HG02870 (cell line): Measurements from ENCODE around the gene RNF225.

Source experiments
- ATAC-seq: cut with Tn5 transposase; IDR thresholded peaks from one replicate; pipeline ENCODE4 v1.9.1; 2021; ENCODE audit warnings: mild to moderate bottlenecking, moderate library complexity; ENCODE audit not compliant: unreplicated experiment

RNF225 gene

DNA sequence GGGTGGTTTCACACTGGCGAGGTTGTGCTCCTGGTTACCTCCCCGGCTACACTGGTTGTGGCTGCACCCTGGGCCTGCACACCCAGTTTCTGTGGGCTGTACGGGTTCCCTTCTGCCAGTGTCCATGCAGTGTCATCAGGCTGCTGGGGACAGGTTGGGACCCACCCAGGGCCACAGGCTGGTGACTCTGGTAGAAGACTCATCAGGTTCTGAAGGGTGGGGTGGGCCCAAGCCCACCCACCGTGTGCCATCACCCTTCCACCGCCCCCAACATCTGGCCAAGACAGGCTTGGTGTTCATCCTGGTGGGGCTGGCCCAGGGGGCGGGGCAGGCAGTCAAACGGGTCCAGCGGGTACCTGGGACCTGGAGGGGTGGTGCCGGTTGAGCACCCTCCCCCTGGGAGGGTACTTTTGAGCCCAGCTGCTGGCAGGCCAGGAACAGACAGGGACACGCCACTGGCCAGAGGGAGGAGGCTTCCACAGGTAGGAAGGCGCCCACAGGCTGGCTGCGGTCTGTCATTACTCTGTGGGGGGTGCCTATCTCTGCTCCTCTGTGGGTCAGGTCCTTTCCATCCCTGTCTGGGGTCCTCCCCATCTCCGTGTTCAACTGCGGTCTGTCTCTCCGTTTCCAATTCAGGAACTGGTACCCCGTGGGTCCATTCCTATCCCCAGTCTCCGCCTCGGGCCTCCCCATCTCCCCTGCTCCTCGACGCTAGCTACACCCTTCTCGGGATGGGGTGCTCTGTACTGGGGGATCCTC, at the start of gene RNF225:
Gene RNF225 (plus strand): TSS at position 437 of the 759 bp plus-strand sequence. CDS start 434 bp downstream, outside the sequence.
- ATAC-seq: no peak

- peak; percentile 82 for ATAC-seq
Measured at GRCh38 chr19:58346961-58347929, 48.2 kb upstream of the RNF225 start.

DNA sequence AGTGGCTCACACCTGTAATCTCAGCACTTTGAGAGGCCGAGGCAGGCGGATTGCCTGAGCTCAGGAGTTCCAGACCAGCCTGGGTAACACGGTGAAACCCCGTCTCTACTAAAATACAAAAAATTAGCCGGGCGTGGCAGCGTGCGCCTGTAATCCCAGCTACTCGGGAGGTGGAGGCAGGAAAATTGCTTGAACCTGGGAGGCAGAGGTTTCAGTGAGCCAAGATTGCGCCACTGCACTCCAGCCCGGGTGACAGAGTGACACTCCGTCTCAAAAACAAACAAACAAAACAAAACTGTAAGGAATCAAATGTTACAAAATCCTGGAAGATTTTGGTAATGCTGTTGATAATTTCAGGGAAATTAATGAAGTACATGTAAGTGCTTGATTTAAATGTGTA, 47.4 kb upstream of the RNF225 start:
- ATAC-seq: peak; percentile 9

GRCh38 chr19:58349590-58349989, 45.9 kb upstream of the RNF225 start:
- ATAC-seq: no peak

GRCh38 chr19:58350001-58350861, 45.2 kb upstream of the RNF225 start:
- ATAC-seq: no peak

GRCh38 chr19:58350871-58351557, 44.4 kb upstream of the RNF225 start:
- no peak for ATAC-seq

DNA sequence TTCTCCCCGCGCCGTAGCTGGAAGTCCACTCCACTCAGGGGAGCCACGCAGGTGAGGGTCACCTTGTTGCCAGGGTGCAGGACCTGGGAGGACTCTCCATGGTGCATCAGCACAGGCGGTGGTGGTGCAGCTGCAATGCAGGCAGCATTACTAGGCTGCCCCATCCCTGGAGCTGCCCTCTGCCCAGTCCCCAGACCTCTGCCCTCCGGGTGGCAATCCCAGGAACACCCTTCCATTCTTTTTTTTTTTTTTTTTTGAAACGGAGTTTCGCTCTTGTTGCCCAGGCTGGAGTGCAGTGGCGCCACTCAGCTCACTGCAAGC, 43.9 kb upstream of the RNF225 start:
- no peak for ATAC-seq

DNA sequence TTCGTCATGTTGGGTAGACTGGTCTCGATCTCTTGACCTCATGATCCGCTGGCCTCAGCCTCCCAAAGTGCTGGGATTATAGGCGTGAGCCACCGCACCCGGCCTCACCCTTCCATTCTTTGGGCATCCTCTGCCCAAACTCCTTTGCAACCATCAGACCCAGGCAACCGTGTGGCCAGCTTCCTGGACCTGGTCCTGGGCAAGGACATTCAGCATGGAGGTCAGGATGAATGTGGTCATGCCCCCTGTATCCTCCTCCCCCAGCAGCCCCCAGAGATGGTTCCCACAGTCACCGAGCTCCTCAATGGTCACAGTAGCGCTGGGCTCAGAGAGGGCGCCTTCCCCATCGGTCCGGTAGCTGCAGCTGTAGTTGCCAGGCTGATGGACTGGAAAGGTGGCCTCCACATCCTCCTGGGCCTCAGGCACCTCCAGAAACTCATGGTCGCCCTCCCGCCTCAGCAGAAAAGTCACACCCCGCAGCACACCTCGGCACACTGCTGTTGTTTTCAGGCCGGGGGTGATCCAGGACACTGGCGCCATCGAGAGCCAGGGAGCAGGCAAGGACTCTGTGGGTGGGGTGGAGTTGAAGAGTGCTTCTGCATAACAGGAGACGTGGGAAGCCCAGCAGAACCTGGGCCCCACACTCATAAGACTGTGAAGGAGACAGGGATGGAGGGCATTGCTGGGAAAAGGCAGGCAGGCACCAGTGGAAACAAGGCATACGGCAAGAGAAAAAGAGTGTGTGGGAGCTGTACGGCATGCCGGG, 43.3 kb upstream of the RNF225 start:
- no peak for ATAC-seq

DNA sequence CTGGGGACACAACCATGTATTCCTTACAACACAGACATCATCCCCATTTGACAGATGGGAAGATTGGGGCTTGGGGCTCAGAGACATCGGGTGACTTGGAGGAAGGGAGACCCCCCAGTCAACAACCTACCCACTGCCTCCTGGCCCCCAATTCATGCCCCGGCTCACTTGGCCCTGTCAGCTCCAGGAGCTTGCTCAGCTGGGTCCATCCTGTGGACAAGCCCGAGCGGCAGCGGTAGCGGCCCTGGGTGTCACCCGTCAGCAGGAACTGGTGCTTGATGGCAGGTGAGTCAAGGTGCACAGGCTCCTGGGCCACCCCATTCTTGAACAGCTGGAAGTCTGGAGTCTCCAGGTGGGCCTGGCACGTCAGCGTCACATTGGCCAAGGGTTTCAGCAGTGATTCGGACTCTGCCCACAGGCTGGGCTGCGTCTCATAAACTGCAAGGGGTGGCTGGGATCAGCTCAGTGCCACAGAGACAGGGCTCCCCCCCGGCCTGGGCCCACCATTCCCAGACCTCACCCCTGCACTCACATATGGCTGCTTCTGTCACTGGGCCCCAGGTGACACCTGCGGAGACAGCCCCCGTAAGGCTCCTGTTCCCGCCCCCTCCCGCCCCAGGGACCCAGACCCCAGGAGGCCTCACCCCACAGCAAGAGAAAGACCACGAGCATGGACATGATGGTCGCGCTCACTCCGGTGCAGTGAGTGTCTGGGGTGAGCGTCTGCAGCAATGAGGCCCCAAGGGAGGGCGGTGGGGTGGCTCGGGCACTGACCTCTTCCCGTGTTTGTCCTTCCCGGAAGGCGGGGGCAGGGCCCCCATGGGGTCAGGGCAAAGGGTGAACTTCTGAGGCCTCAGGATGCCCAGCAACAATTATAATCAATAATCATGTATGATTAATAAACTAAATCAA, 42.4 kb upstream of the RNF225 start, which contains the start of gene A1BG:
Gene A1BG (minus strand): TSS at position 733 of the 912 bp plus-strand sequence. CDS start 55 bp downstream, at position 678.
- no peak for ATAC-seq

DNA sequence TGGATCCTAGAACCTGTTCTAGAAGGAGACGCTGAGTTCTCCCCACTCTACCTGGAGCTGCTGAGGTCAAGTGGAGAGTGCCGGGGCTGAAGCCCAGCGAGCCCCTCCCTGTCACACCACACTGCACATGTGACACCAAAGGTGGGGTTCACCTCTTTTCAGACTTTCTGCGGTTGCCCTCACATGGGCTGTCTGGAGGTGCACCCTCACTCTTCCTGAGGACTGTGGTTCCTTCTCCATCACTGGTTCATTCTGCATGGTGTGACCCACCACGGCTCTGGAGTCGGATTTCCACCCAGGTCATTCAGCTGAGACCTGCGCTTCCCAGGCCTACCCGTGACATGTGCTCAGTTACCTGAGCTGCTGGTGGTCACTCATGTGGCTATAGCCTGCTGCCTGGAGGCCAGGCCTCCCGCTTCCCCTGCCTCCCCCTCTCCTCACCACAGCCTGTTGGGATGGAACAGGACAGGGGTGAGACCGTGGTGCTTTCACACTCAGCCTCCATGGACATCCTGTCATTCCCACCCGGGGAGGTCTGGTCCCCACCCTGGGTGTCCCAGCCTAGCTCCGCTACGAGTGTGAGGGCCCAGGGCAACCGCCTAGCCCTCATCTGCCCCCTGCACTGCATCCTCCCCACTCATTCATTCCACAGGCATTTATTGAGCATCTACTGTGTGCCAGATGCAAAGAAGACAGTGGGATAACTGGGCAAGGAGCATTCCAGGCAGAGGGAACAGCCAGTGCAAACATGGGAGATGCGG, 41.6 kb upstream of the RNF225 start:
- no peak for ATAC-seq

GRCh38 chr19:58354478-58355030, 40.9 kb upstream of the RNF225 start:
- ATAC-seq: no peak

GRCh38 chr19:58355215-58355796, 40.1 kb upstream of the RNF225 start:
- ATAC-seq: no peak

DNA sequence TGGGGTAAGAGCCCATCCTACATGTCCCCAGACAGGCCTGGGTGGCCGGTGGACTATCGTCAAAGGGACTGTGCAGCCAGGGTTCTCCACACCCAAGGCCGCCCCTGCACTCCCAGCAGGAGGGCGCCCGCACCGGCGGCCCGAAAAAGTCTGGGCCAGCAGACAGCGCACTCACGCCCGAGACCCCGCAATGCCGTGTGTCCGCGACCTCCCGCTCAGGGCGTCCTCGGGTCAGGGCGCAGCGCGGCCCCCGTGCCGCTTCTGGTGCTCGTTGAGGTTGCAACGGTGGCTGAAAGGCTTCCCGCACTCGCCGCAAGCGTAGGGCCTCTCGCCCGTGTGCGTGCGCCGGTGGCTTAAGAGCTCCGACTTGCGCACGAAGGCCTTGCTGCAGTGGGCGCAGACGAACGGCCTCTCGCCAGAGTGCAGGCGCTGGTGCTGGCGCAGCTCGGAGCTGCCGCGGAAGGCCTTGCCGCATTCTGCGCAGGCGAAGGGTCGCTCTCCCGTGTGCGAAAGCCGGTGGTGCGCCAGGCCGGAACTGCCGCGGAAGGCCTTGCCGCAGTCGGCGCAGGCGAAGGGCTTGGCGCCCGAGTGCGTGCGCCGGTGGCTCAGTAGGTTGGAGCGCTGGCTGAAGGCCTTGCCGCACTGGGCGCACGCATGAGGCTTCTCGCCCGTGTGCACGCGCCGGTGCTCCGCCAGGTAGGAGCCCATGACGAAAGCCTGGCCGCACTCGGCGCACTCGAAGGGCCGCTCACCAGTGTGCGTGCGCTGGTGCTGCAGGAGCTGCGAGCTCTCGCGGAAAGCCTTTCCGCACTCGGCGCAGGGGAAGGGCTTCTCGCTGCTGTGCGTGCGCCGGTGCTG, 39.3 kb upstream of the RNF225 start:
- ATAC-seq: no peak

DNA sequence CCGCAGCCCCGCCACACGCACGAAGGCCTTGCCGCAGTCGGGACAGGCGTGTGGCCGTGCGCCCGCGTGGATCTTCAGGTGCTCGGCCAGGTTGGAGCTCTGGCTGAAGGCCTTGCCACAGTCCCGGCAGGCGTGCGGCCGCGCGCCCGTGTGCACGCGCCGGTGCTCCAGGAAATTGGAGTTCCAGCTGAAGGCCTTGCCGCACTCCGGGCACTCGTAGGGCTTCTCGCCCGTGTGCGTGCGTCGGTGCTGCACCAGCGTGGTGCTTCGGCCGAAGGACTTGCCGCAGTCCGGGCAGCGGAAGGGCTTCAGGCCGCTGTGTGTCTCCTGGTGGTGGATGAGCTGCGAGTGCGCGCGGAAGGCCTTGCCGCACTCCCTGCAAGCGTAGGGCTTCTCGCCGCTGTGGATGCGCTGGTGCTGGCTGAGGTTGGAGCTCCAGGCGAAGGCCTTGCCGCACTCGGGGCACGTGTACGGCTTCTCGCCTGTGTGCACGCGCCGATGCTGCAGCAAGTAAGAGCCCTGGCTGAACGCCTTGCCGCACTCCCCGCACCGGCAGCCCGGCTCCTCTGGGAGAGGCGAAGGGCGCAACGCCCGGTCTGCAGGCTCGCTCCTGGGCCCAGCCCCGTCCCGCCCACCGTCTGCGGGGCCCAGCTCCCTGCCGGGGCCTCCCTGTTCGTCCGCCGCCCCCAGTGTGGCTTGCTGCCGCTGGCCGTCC, 38.5 kb upstream of the RNF225 start:
- no peak for ATAC-seq

- ATAC-seq: no peak
Measured at GRCh38 chr19:58357481-58358145, 37.8 kb upstream of the RNF225 start.
